ENCODE data around the gene TCF12. TPM values are rescaled to one million over a fixed set of nuclear protein-coding genes. Genes with fewer than 3 reads are reported as not detected.

TCF12 gene
- total RNA-seq, 1 donor from 2014 or later = 123 TPM

DNA sequence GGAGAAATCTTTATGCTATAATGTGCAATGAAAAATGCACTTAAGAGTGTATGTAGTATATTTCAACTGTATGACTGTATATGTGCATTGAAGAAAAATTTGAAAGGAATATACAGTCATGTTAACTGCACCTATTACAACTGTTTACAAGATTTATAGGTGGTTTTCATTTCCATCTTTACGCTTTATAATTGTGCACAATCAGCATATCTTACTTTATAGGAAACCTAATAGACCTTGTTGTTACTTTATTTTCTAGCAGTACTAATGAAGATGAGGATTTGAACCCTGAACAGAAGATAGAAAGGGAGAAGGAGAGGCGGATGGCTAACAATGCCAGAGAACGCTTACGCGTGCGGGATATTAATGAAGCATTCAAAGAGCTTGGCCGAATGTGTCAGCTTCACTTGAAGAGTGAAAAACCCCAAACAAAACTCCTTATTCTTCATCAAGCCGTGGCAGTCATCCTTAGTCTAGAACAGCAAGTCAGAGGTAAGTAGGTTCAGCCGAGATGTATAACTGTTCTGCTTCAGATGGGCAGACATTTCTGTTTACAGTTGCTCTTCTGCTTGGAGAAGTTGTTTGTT is 354.4 kb downstream of the TCF12 start:
- Mint-ChIP-seq H3K4me3 (ENCODE audit: unreplicated experiment) (no peak overlapping the region), H3K36me3 (ENCODE audit: low read depth, unreplicated experiment) (peaks cover 28% of the 10 kb centered on the region), H3K4me1 (ENCODE audit: unreplicated experiment) (no peaks in the 10 kb centered on the region), H3K27ac (ENCODE audit: unreplicated experiment) (no peak overlapping the region), H3K27me3 (ENCODE audit: unreplicated experiment) (no peaks in the 10 kb centered on the region), H3K9me3 (ENCODE audit: unreplicated experiment) (no peaks in the 10 kb centered on the region)
- TF ChIP-seq, protein P1, sequence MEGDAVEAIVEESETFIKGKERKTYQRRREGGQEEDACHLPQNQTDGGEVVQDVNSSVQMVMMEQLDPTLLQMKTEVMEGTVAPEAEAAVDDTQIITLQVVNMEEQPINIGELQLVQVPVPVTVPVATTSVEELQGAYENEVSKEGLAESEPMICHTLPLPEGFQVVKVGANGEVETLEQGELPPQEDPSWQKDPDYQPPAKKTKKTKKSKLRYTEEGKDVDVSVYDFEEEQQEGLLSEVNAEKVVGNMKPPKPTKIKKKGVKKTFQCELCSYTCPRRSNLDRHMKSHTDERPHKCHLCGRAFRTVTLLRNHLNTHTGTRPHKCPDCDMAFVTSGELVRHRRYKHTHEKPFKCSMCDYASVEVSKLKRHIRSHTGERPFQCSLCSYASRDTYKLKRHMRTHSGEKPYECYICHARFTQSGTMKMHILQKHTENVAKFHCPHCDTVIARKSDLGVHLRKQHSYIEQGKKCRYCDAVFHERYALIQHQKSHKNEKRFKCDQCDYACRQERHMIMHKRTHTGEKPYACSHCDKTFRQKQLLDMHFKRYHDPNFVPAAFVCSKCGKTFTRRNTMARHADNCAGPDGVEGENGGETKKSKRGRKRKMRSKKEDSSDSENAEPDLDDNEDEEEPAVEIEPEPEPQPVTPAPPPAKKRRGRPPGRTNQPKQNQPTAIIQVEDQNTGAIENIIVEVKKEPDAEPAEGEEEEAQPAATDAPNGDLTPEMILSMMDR (IDR thresholded peaks at IDR 0.05; ENCODE audit: unreplicated experiment) = no peak
- no peak for DNase-seq (ENCODE audit: low spot score)

- no peak overlapping the region for H3K4me3 Mint-ChIP-seq (ENCODE audit: unreplicated experiment)
- H3K27ac Mint-ChIP-seq (ENCODE audit: unreplicated experiment) = peak overlapping the region; percentile 26
- no peaks in the 10 kb centered on the region for H3K9me3 Mint-ChIP-seq (ENCODE audit: unreplicated experiment)
- peaks cover 28% of the 10 kb centered on the region for H3K36me3 Mint-ChIP-seq (ENCODE audit: low read depth, unreplicated experiment)
- no peaks in the 10 kb centered on the region for H3K27me3 Mint-ChIP-seq (ENCODE audit: unreplicated experiment)
- H3K4me1 Mint-ChIP-seq (ENCODE audit: unreplicated experiment) = no peaks in the 10 kb centered on the region
- TF ChIP-seq, protein P1 (IDR thresholded peaks at IDR 0.05; ENCODE audit: unreplicated experiment) = no peak
- DNase-seq (ENCODE audit: low spot score) = no peak
These were observed 355.0 kb downstream of the TCF12 start for GRCh38 chr15:57273402-57273801.

GRCh38 chr15:57278439-57278838 is 360.0 kb downstream of the TCF12 start:
- Mint-ChIP-seq H3K27ac (ENCODE audit: unreplicated experiment) (no peak overlapping the region), H3K4me1 (ENCODE audit: unreplicated experiment) (peaks cover 7% of the 10 kb centered on the region), H3K36me3 (ENCODE audit: low read depth, unreplicated experiment) (peaks cover 28% of the 10 kb centered on the region), H3K27me3 (ENCODE audit: unreplicated experiment) (no peaks in the 10 kb centered on the region), H3K4me3 (ENCODE audit: unreplicated experiment) (no peak overlapping the region), H3K9me3 (ENCODE audit: unreplicated experiment) (no peaks in the 10 kb centered on the region)
- TF ChIP-seq, protein P1 (IDR thresholded peaks at IDR 0.05; ENCODE audit: unreplicated experiment) = no peak
- no peak for DNase-seq (ENCODE audit: low spot score)

DNA sequence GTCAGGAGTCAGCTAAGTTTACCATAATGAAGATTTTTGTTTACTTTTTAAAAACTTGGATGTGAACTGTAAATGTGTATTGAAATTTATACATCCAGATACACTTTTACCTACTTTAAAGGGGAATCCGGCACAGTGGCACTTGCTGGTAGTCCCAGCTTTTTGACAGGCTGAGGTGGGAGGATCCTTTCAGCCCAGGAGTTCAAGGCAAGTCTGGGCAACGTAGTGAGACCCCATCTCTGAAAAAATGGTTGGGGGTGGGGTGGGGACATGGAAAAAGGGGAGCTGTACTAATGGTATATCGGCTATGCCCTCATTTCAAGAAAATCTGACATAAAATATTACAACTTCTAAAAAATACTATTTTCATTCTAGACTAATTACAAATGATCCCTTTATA is 362.0 kb downstream of the TCF12 start:
- no peak for DNase-seq (ENCODE audit: low spot score)
- Mint-ChIP-seq H3K36me3 (ENCODE audit: low read depth, unreplicated experiment) (peaks cover 26% of the 10 kb centered on the region), H3K4me1 (ENCODE audit: unreplicated experiment) (peaks cover 17% of the 10 kb centered on the region), H3K27ac (ENCODE audit: unreplicated experiment) (no peak overlapping the region), H3K9me3 (ENCODE audit: unreplicated experiment) (no peaks in the 10 kb centered on the region), H3K27me3 (ENCODE audit: unreplicated experiment) (peaks cover 3% of the 10 kb centered on the region), H3K4me3 (ENCODE audit: unreplicated experiment) (no peak overlapping the region)
- TF ChIP-seq, protein P1 (IDR thresholded peaks at IDR 0.05; ENCODE audit: unreplicated experiment) = no peak

DNA sequence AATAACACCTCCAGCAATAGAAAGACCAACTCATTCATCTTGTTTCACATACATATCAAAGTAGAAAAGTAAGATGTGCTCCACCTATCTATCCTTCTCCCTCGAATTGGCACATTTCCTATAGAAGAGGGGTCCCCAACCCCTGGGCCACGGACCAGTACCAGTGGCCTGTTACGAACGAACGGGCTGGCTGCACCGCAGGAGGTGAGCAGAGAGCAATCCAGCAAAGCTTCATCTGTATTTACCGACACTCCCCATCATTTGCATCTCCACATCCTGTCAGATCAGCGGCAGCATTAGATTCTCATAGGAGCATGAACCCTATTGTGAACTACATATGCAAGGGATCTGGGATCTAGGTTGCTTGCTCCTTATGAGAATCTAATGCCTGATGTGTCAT is 362.9 kb downstream of the TCF12 start:
- TF ChIP-seq, protein P1 (IDR thresholded peaks at IDR 0.05; ENCODE audit: unreplicated experiment) = no peak
- H3K9me3 Mint-ChIP-seq (ENCODE audit: unreplicated experiment) = no peaks in the 10 kb centered on the region
- H3K36me3 Mint-ChIP-seq (ENCODE audit: low read depth, unreplicated experiment) = peaks cover 24% of the 10 kb centered on the region
- H3K27ac Mint-ChIP-seq (ENCODE audit: unreplicated experiment) = no peak overlapping the region
- H3K4me3 Mint-ChIP-seq (ENCODE audit: unreplicated experiment) = no peak overlapping the region
- H3K27me3 Mint-ChIP-seq (ENCODE audit: unreplicated experiment) = peaks cover 3% of the 10 kb centered on the region
- H3K4me1 Mint-ChIP-seq (ENCODE audit: unreplicated experiment) = peaks cover 17% of the 10 kb centered on the region
- DNase-seq (ENCODE audit: low spot score) = no peak
